Neural crest cell (in vitro differentiated cells): ENCODE data around the gene ADCY6. TPM values are rescaled to one million over a fixed set of nuclear protein-coding genes. Genes with fewer than 3 reads are reported as not detected.
"Not testable (repeated sequence)": the region's sequence is repeated elsewhere in the genome, so short reads cannot be mapped to it uniquely, and the experiment has no call there.

Source experiments
- DNase-seq: peaks from one replicate; pipeline ENCODE4 v3.0.0; 2021; ENCODE audit warnings: low read depth, mixed read lengths, low spot score
- H3K27ac Mint-ChIP-seq: one replicate; pipeline ENCODE4 v1.8.0; 2021; ENCODE audit warnings: mild to moderate bottlenecking, mixed read lengths; ENCODE audit not compliant: unreplicated experiment
- H3K27me3 Mint-ChIP-seq: 2 replicates; pipeline ENCODE4 v1.8.0; 2021; ENCODE audit warnings: low read depth, mild to moderate bottlenecking, mixed read lengths
- H3K36me3 Mint-ChIP-seq: 2 replicates; pipeline ENCODE4 v1.8.0; 2021; ENCODE audit warnings: low read depth, mild to moderate bottlenecking, mixed read lengths
- H3K4me1 Mint-ChIP-seq: 2 replicates; pipeline ENCODE4 v1.8.0; 2021; ENCODE audit warnings: mixed read lengths
- H3K4me3 Mint-ChIP-seq: one replicate; pipeline ENCODE4 v1.8.0; 2021; ENCODE audit warnings: mild to moderate bottlenecking, mixed read lengths
- H3K9me3 Mint-ChIP-seq: 2 replicates; pipeline ENCODE4 v1.8.0; 2021; ENCODE audit warnings: mixed read lengths
- CTCF ChIP-seq: fragments of 200-600 bp; sonication (generic); conservative IDR thresholded peaks from 2 replicates; pipeline ENCODE4 v1.5.0; 2021; ENCODE audit warnings: antibody characterized with exemption, mild to moderate bottlenecking
- microRNA-seq: library from miRNA; unstranded; fragments of <30 nt; microRNA quantifications from one replicate; pipeline ENCODE4, GENCODE V29; 2020
- total RNA-seq: library from RNA; stranded (reverse); gene quantifications from 2 replicates; pipeline ENCODE4 v1.2.1, GENCODE V29; 2021

The ADCY6 gene
- total RNA-seq, 1 donor from 2014 or later, result 79.5 TPM

GRCh38 chr12:48728807-48729206, 60.1 kb downstream of the ADCY6 start:
- peaks cover 6% of the 10 kb centered on the region for H3K4me1 Mint-ChIP-seq
- no peak for DNase-seq
- H3K4me3 Mint-ChIP-seq, result no peak overlapping the region
- no peaks in the 10 kb centered on the region for H3K9me3 Mint-ChIP-seq
- no peak for TF ChIP-seq CTCF
- H3K27ac Mint-ChIP-seq, result no peak overlapping the region
- no peaks in the 10 kb centered on the region for H3K36me3 Mint-ChIP-seq
- H3K27me3 Mint-ChIP-seq, result no peaks in the 10 kb centered on the region

GRCh38 chr12:48720737-48721136, 68.2 kb downstream of the ADCY6 start:
- DNase-seq, H3K27me3 Mint-ChIP-seq, H3K36me3 Mint-ChIP-seq, H3K27ac Mint-ChIP-seq: not testable (repeated sequence)
- Mint-ChIP-seq H3K4me3 (peak overlapping the region; percentile 28), H3K9me3 (peaks cover 12% of the 10 kb centered on the region), H3K4me1 (peaks cover 17% of the 10 kb centered on the region)

GRCh38 chr12:48720171-48720570, 68.7 kb downstream of the ADCY6 start:
- H3K9me3 Mint-ChIP-seq, result peaks cover 12% of the 10 kb centered on the region
- H3K4me1 Mint-ChIP-seq, result peaks cover 20% of the 10 kb centered on the region
- DNase-seq, H3K36me3 Mint-ChIP-seq, H3K4me3 Mint-ChIP-seq, H3K27ac Mint-ChIP-seq, H3K27me3 Mint-ChIP-seq: not testable (repeated sequence)

GRCh38 chr12:48719002-48719401, 69.9 kb downstream of the ADCY6 start:
- not testable (repeated sequence) for H3K27me3 Mint-ChIP-seq, H3K4me3 Mint-ChIP-seq, H3K27ac Mint-ChIP-seq, DNase-seq, H3K36me3 Mint-ChIP-seq
- peaks cover 12% of the 10 kb centered on the region for H3K9me3 Mint-ChIP-seq
- H3K4me1 Mint-ChIP-seq, result peaks cover 31% of the 10 kb centered on the region

GRCh38 chr12:48717252-48717695, 71.6 kb downstream of the ADCY6 start:
- no peaks in the 10 kb centered on the region for H3K27me3 Mint-ChIP-seq
- peaks cover 12% of the 10 kb centered on the region for H3K9me3 Mint-ChIP-seq
- H3K36me3 Mint-ChIP-seq, result peaks cover 5% of the 10 kb centered on the region
- peak overlapping the region; percentile 81 for H3K27ac Mint-ChIP-seq
- H3K4me3 Mint-ChIP-seq, result peak overlapping the region; percentile 91
- DNase-seq, result no peak
- H3K4me1 Mint-ChIP-seq, result peaks cover 35% of the 10 kb centered on the region
- peak; percentile 8 for TF ChIP-seq CTCF

GRCh38 chr12:48716493-48717251, 72.2 kb downstream of the ADCY6 start, which contains the start of gene CCNT1:
CCNT1 (minus strand) TSS chr12:48716707; CDS start chr12:48716675, 32 bp downstream.
- peak within 1 kb of the TSS; percentile 81 for H3K27ac Mint-ChIP-seq
- TF ChIP-seq CTCF, result peak; percentile 47
- H3K4me1 Mint-ChIP-seq, result peaks cover 35% of the 10 kb centered on the region
- H3K9me3 Mint-ChIP-seq, result peaks cover 12% of the 10 kb centered on the region
- H3K27me3 Mint-ChIP-seq, result no peaks in the 10 kb centered on the region
- DNase-seq, result peak; percentile 96
- H3K36me3 Mint-ChIP-seq, result peaks cover 5% of the 10 kb centered on the region
- peak within 1 kb of the TSS; percentile 91 for H3K4me3 Mint-ChIP-seq

Small RNAs within 50 kb of the gene (microRNA-seq; reads per million reads assigned to microRNA genes)
- 3.6 reads per million for gene MIR4701

Other genes starting within 250 kb of the ADCY6 start
- gene LALBA, start 219.0 kb downstream of the ADCY6 start, total RNA-seq, result not detected in 2 replicates
- gene KANSL2, start 106.9 kb downstream of the ADCY6 start, total RNA-seq, result 58.9 and 60.7 TPM in 2 replicates
- gene CCNT1, start 72.4 kb downstream of the ADCY6 start, total RNA-seq, result 57.0 and 58.3 TPM in 2 replicates
- gene CACNB3, start 29.4 kb upstream of the ADCY6 start, total RNA-seq, result 57.4 and 59.7 TPM in 2 replicates
- gene DDX23, start 63.1 kb upstream of the ADCY6 start, total RNA-seq, result 119 and 124 TPM in 2 replicates
- 4.2 and 6.1 TPM in 2 replicates for gene RND1, start 76.8 kb upstream of the ADCY6 start, total RNA-seq
- gene FKBP11, start 136.4 kb upstream of the ADCY6 start, total RNA-seq, result 15.1 and 18.6 TPM in 2 replicates
- 194 and 202 TPM in 2 replicates for gene ARF3, start 168.4 kb upstream of the ADCY6 start, total RNA-seq
- gene WNT10B, start 182.6 kb upstream of the ADCY6 start, total RNA-seq, result 1.3 and 1.8 TPM in 2 replicates
- gene WNT1, start 189.2 kb upstream of the ADCY6 start, total RNA-seq, result 1.2 and 2.1 TPM in 2 replicates
- 0.51 and 0.64 TPM in 2 replicates for gene DDN, start 210.3 kb upstream of the ADCY6 start, total RNA-seq
- gene PRKAG1, start 229.7 kb upstream of the ADCY6 start, total RNA-seq, result 58.5 and 61.9 TPM in 2 replicates